Mucosa of rectum (tissue), 2 donors: ENCODE results near the gene IGF1.

ENCODE experiments used
- H3K27ac ChIP-seq, 2 donors: one replicate each; pipeline ENCODE4 v1.7.0; 2013; ENCODE audit warnings: inconsistent platforms in 2 of 2, low read depth in 2 of 2, low read length in 2 of 2
- H3K27me3 ChIP-seq, 2 donors: one replicate each; pipeline ENCODE4 v1.7.0; 2013; ENCODE audit warnings: low read length in 2 of 2; ENCODE audit not compliant: control insufficient read depth in 2 of 2, insufficient read depth in 2 of 2
- H3K36me3 ChIP-seq, 2 donors: one replicate each; pipeline ENCODE4 v1.7.0; 2013; ENCODE audit warnings: low read length in 2 of 2; ENCODE audit not compliant: control insufficient read depth in 2 of 2, insufficient read depth in 2 of 2
- H3K4me1 ChIP-seq, 2 donors: one replicate each; pipeline ENCODE4 v1.7.0; 2013; ENCODE audit warnings: low read length in 2 of 2, mild to moderate bottlenecking in 1 of 2; ENCODE audit not compliant: control insufficient read depth in 2 of 2, insufficient read depth in 2 of 2
- H3K4me3 ChIP-seq, 2 donors: one replicate each; pipeline ENCODE4 v1.7.0; 2013; ENCODE audit warnings: low read length in 2 of 2
- H3K9ac ChIP-seq, 2 donors: one replicate each; pipeline ENCODE4 v1.7.0; 2013; ENCODE audit warnings: low read length in 2 of 2, low read depth in 1 of 2, mild to moderate bottlenecking in 1 of 2
- H3K9me3 ChIP-seq, 2 donors: one replicate each; pipeline ENCODE4 v1.7.0; 2013; ENCODE audit warnings: low read length in 2 of 2; ENCODE audit not compliant: control insufficient read depth in 2 of 2
- donor health status: healthy.
- donor health status: Normal muscosa, but diverticular disease.

The IGF1 gene

DNA sequence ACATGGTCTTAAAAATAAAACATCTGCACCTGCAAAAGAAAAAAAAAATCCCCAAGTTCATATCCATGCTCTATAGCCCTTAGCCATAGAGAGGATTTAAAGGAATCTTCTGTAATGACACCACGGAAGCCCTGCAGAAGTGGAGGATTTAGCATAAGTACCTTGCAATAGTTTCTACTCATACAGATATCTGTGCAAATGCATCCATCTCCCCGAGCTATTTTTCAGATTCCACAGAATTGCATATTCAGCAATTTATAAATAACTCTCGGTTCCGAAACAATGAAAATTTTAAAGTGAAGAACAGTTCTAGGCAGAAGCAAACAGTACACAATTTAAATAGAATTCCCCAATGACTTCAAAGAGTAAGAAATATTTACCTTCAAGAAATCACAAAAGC is 424 bp downstream of the IGF1 start:
- Histone ChIP-seq H3K4me1 (peaks cover under 1 to 4% of the 10 kb centered on the region in 2 donors), H3K9me3 (no peaks in the 10 kb centered on the region), H3K36me3 (no peaks in the 10 kb centered on the region), H3K4me3 (peak overlapping the region; percentile 27 to 45), H3K27ac (peak overlapping the region; percentile 43), H3K27me3 (no peaks in the 10 kb centered on the region), H3K9ac (no peak overlapping the region)

DNA sequence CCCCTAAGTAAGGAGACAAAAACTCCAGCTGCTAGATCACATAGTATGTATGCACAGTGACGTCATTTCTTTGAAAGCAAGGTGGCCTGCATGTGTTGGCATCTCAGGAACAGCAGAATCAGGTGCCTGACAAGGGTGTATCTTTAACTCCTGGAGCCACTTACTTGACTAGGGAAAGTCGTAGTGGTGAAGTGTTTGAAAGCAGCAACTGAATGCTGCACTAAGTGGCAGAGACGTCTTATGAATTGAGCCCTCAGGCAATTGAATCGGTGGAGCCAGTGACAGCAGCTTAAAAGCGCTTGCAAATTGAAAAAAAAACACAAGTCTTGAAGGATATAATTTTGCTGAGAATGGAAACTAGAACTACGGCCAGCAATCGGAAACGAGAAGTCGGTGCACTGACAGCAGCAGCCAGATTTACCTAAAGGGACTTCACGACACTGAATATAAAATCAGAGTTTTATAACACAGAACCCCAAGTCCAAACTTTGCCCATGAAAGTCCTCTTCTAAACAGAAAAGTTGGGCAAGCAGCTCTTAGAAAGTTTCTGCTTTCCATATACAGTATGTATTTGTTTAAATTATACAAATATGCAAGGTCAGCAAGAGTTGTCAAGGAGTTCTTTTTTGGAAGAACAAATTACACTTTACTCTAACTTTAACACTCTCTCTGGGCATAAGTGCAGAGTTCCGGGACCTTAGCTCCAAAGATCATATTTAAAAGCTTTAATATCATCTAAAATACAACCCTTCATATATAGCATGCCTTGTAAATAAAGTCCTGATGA is 1.1 kb downstream of the IGF1 start:
- peaks cover 0 to under 1% of the 10 kb centered on the region in 2 donors for H3K4me1 ChIP-seq
- peak overlapping the region; percentile 45 to 59 for H3K4me3 ChIP-seq
- H3K36me3 ChIP-seq, result no peaks in the 10 kb centered on the region
- no peaks in the 10 kb centered on the region for H3K27me3 ChIP-seq
- H3K27ac ChIP-seq, result peak overlapping the region; percentile 43 to 62
- H3K9me3 ChIP-seq, result no peaks in the 10 kb centered on the region
- H3K9ac ChIP-seq, result peak overlapping the region in 1 of 2 donors; percentile 27

DNA sequence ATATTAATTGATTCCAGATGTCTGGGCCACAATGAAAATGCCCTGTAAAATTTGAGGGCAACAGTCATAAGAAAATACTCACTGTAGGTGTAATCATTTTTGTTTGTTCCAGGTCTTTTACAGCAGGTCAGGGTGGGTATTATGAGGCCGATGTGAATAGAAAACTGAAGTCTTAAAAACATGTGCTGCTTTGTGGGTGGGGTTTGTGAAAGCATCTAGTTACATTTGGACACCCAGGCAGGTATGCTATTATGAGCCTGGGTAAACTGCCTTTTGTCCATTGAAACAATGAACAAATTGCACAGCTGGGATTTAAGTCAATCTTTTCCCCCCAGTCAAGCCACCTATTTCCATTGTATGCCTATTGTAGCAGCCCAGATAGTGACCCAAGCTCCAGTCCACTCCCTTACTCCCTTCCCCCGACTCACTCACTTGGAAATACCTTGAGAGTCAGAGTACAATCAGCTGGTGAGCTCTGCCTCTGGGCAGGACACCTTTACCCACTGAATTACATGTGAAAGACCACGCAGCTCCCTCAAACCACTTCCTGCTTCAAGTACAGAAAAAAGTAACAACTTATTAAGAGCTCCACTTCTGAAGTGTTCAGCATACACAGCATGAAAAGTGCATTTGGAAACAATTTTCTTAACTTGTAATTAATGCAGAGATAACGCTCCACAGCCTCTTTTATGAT is 1.8 kb downstream of the IGF1 start:
- Histone ChIP-seq H3K4me1 (no peaks in the 10 kb centered on the region), H3K9ac (peak overlapping the region; percentile 15 to 60), H3K27ac (peak overlapping the region; percentile 29 to 62), H3K9me3 (no peaks in the 10 kb centered on the region), H3K4me3 (peak overlapping the region; percentile 45 to 59), H3K36me3 (no peaks in the 10 kb centered on the region), H3K27me3 (no peaks in the 10 kb centered on the region)

- no peak overlapping the region for H3K27ac ChIP-seq
- no peak overlapping the region for H3K9ac ChIP-seq
- H3K9me3 ChIP-seq, result no peaks in the 10 kb centered on the region
- H3K27me3 ChIP-seq, result no peaks in the 10 kb centered on the region
- H3K4me1 ChIP-seq, result no peaks in the 10 kb centered on the region
- no peak overlapping the region for H3K4me3 ChIP-seq
- H3K36me3 ChIP-seq, result no peaks in the 10 kb centered on the region
Measured at GRCh38 chr12:102475355-102475754, 5.0 kb downstream of the IGF1 start.

DNA sequence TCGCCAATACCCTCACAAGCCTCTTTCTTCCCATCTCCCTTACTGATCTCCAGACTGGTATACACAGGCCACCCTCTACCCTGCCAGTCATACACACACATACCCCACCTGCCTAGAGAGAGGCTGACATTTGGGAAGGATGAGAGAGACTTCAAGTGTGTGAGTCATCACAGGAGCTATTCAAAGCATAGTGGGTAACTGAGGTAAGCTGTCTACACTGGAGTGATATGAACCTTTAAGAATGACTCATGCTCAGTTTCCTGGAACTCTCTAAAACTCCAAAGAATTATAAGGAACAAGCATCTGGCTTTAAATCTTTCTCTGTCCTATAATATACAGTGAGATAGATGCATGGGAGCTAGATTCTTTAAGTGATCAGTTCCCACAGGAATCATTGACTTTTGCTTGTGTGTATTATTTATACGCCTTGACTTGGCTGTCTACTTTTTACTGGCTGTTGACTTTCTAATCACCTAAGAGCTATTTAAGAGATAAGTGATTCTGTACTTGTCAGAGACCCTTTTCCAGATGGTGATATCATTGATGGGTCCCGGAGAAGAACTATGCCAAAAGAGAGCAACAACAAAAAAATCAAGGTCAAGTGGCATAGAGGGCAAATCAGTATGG is 5.8 kb downstream of the IGF1 start:
- H3K9me3 ChIP-seq, result no peaks in the 10 kb centered on the region
- H3K27me3 ChIP-seq, result no peaks in the 10 kb centered on the region
- no peaks in the 10 kb centered on the region for H3K36me3 ChIP-seq
- H3K4me1 ChIP-seq, result no peaks in the 10 kb centered on the region
- no peak overlapping the region for H3K27ac ChIP-seq
- H3K9ac ChIP-seq, result no peak overlapping the region
- H3K4me3 ChIP-seq, result no peak overlapping the region

DNA sequence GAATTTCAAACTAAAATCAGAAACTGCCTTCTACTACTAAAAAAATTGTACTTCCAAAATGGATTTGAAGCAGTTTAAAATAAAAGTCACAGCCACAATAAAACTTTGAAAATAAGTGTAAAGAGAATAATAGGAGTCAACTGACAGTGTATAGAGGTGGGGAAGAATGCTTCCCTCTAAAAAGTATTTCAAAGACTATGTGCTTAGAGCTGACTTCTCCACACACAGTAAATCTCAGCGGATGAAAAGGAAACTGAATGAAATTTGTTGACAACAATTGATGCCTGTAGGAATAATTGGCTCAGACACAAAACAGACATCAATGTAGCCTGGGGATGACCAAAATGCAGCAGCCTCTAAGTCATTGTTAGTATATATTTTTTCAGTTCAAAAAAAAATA is 7.9 kb downstream of the IGF1 start:
- H3K4me3 ChIP-seq, result no peak overlapping the region
- no peaks in the 10 kb centered on the region for H3K27me3 ChIP-seq
- no peak overlapping the region for H3K27ac ChIP-seq
- no peak overlapping the region for H3K9ac ChIP-seq
- H3K4me1 ChIP-seq, result no peaks in the 10 kb centered on the region
- H3K9me3 ChIP-seq, result no peaks in the 10 kb centered on the region
- no peaks in the 10 kb centered on the region for H3K36me3 ChIP-seq

GRCh38 chr12:102471556-102471955 is 8.8 kb downstream of the IGF1 start:
- H3K36me3 ChIP-seq, result no peaks in the 10 kb centered on the region
- no peak overlapping the region for H3K9ac ChIP-seq
- no peaks in the 10 kb centered on the region for H3K4me1 ChIP-seq
- H3K27me3 ChIP-seq, result no peaks in the 10 kb centered on the region
- no peak overlapping the region for H3K4me3 ChIP-seq
- no peak overlapping the region for H3K27ac ChIP-seq
- no peaks in the 10 kb centered on the region for H3K9me3 ChIP-seq

DNA sequence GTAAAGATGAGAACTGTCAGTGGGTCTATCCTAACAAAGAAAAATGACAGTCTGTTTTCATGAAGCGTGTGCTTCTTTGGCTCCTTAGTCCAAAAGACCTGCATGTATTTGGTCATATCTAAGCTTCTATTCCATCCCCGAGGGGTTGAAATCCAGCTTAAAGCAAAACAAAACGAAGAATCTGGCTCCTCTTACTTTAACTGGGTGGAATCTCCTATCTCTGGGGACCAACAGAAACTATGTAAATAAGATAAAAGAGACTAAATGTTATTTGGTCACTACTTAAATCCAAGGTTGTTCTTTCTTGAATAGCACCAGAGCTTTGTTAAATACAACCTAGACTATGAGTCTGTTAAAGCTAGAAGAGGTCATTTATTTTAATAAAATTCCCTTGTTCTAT is 9.4 kb downstream of the IGF1 start:
- H3K27ac ChIP-seq, result no peak overlapping the region
- H3K9ac ChIP-seq, result no peak overlapping the region
- H3K9me3 ChIP-seq, result no peaks in the 10 kb centered on the region
- no peaks in the 10 kb centered on the region for H3K36me3 ChIP-seq
- H3K4me1 ChIP-seq, result no peaks in the 10 kb centered on the region
- no peaks in the 10 kb centered on the region for H3K27me3 ChIP-seq
- no peak overlapping the region for H3K4me3 ChIP-seq

- Histone ChIP-seq H3K9me3 (no peaks in the 10 kb centered on the region), H3K27me3 (no peaks in the 10 kb centered on the region), H3K4me1 (no peaks in the 10 kb centered on the region), H3K36me3 (no peaks in the 10 kb centered on the region), H3K4me3 (no peak overlapping the region), H3K9ac (no peak overlapping the region), H3K27ac (no peak overlapping the region)
Measured at GRCh38 chr12:102468261-102468915, 12.0 kb downstream of the IGF1 start.
